ENCODE results near the gene HNRNPA1. TPM values are rescaled to one million over a fixed set of nuclear protein-coding genes. Genes with fewer than 3 reads are reported as not detected.
A peak's percentile ranks its signal among the peaks of the same experiment; 100 is the strongest.

Gene HNRNPA1
- total RNA-seq, 1 donor from 2014 or later: 521 TPM

DNA sequence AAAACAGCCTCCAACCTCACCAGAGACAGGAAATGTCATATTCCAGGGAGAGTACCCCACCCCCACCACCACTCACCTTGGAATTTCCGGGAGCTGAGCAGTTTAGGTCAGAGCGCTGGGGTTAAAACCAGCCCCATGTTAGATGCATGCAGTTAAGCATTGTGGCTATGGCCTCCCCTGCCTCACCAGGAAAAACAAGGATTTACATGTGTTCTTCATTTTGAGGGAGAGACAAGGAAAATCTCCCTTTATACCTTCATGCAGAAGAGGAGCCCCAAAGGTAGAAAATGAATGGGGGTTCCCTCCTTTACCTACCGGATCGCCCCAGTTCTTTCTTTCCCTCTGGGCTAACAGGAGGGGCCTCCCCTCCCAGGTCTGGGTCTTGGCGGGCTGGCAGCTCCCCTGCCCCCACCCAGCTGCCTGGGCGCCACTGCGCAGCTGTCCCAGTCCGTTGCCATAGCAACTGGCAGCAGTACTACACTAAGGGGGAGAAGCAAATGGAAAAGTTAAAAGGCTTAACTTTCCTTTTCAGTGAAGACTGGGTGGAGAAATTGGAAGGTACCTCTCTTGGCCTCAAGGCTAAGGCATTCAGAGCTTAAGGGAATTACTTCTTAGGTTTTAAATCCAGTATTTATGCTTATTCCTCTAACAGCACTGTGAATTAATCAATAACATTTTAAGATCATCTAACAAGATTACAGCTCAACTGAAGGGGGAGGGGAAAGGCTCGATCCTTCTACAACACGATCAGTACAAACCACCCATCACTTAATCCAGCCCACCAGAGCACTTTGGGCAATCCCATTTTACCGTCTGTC lies 21.1 kb upstream of the HNRNPA1 start:
- TF ChIP-seq, protein P1, sequence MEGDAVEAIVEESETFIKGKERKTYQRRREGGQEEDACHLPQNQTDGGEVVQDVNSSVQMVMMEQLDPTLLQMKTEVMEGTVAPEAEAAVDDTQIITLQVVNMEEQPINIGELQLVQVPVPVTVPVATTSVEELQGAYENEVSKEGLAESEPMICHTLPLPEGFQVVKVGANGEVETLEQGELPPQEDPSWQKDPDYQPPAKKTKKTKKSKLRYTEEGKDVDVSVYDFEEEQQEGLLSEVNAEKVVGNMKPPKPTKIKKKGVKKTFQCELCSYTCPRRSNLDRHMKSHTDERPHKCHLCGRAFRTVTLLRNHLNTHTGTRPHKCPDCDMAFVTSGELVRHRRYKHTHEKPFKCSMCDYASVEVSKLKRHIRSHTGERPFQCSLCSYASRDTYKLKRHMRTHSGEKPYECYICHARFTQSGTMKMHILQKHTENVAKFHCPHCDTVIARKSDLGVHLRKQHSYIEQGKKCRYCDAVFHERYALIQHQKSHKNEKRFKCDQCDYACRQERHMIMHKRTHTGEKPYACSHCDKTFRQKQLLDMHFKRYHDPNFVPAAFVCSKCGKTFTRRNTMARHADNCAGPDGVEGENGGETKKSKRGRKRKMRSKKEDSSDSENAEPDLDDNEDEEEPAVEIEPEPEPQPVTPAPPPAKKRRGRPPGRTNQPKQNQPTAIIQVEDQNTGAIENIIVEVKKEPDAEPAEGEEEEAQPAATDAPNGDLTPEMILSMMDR (IDR thresholded peaks at IDR 0.05): no peak
- TF ChIP-seq POLR2A (IDR thresholded peaks at IDR 0.05) (no peak), POLR2AphosphoS5 (IDR thresholded peaks at IDR 0.05; ENCODE audit: insufficient read depth in 1 of 2, low read depth in 1 of 2) (peak in 1 of 2 donors; percentile 53)
- intact Hi-C loops (cut with DNase I): loop anchor here (10.0 kb wide), 1 partner anchor 105 kb away; the partner anchor contains the start of gene GPR84
- DNase-seq (ENCODE audit: extremely low spot score in 2 of 2): no peak
- H3K27ac ChIP-seq: peak overlapping the region; percentile 63
- H3K4me3 ChIP-seq: peak overlapping the region; percentile 32
- H3K9me3 ChIP-seq: no peaks in the 10 kb centered on the region
- H3K27me3 ChIP-seq: no peaks in the 10 kb centered on the region
- H3K36me3 ChIP-seq: peaks cover 0 to 12% of the 10 kb centered on the region in 2 donors
- H3K4me1 ChIP-seq: peaks cover 29% of the 10 kb centered on the region

DNA sequence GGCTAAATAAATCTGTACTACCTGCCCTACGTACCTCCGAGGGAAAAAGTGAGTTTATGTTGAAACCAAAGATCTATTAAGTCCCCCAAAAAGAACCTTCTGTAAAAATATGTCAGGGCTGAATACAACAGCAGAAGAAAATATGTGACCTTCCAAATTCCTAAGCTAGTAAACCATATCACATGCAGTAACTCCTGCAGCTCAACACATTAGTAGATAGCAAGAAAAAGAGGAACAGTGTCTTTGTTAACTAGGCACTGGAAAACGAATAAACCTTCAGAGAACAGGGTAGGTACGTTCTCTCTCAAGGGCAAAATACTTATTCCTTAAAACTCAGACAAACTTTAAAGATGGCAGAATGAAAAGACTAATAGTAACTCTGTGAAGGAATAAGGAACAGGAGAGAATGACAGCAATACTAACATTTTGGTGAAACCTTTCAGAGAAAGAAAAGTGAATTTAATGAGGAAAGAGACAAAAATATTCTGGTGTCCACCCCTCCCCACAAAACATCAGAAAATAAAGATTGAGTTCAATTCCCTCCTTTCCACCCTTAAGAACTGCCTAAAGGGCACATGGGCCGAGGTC lies 18.6 kb upstream of the HNRNPA1 start:
- intact Hi-C loops (cut with DNase I): no loop called here
- no peaks in the 10 kb centered on the region for H3K27me3 ChIP-seq
- no peak overlapping the region for H3K4me3 ChIP-seq
- no peak for DNase-seq (ENCODE audit: extremely low spot score in 2 of 2)
- H3K36me3 ChIP-seq: no peaks in the 10 kb centered on the region
- H3K4me1 ChIP-seq: peaks cover 29% of the 10 kb centered on the region
- TF ChIP-seq POLR2A (IDR thresholded peaks at IDR 0.05) (no peak), POLR2AphosphoS5 (IDR thresholded peaks at IDR 0.05; ENCODE audit: insufficient read depth in 1 of 2, low read depth in 1 of 2) (no peak)
- TF ChIP-seq, protein P1 (IDR thresholded peaks at IDR 0.05): no peak
- no peaks in the 10 kb centered on the region for H3K9me3 ChIP-seq
- no peak overlapping the region for H3K27ac ChIP-seq

DNA sequence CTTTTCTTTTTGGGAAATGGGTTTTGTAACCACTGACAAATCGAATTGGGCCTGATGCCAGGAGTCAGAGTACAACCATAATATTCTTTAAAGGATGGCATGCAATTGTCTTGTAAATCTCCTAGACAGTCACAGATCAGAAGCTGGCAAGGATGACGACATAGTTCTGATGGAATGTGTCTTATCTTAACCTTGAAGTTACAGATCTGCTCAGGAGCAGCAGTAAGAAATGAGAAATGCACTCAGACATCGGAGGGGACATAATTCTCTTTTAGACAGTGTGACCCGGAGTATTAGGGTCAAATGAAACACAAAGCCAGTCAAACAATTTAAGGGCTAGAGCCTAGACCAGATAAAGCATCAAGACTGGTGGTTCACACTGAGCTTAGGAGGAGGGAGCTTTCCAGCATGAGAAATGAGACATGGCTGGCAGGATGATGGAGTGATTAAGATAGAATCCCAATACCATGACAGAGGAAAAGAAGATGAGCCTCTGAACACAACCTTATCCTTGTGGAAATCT lies 18.1 kb upstream of the HNRNPA1 start:
- H3K4me1 ChIP-seq: peaks cover 29% of the 10 kb centered on the region
- H3K27ac ChIP-seq: no peak overlapping the region
- TF ChIP-seq, protein P1 (IDR thresholded peaks at IDR 0.05): no peak
- TF ChIP-seq POLR2AphosphoS5 (IDR thresholded peaks at IDR 0.05; ENCODE audit: insufficient read depth in 1 of 2, low read depth in 1 of 2): no peak
- no peak for TF ChIP-seq POLR2A (IDR thresholded peaks at IDR 0.05)
- H3K4me3 ChIP-seq: no peak overlapping the region
- no peaks in the 10 kb centered on the region for H3K9me3 ChIP-seq
- no peaks in the 10 kb centered on the region for H3K27me3 ChIP-seq
- no peaks in the 10 kb centered on the region for H3K36me3 ChIP-seq
- DNase-seq (ENCODE audit: extremely low spot score in 2 of 2): no peak
- intact Hi-C loops (cut with DNase I): no loop called here

DNA sequence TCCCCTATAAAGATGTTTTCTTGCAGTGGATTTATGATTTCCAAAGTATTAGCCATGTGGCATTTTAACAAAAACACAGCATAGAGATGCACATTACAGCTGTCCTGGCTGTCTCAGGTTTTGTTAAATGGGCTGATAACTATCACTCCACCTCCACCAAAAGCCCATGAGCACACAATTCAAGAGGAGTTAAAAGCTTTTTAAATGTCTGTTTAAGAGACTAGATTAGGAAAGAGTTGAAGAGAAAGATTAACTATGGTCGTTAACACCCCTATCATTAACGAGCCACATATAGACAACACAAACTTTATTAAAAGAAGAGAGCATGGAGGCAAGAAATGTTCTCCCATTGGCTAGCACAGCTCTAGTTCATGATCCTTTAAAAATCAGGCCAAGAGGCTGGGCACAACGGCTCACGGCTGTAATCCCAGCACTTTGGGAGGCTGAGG lies 15.1 kb upstream of the HNRNPA1 start:
- intact Hi-C loops (cut with DNase I): no loop called here
- Histone ChIP-seq H3K27ac (no peak overlapping the region), H3K4me1 (peaks cover 12% of the 10 kb centered on the region), H3K4me3 (no peak overlapping the region), H3K36me3 (no peaks in the 10 kb centered on the region), H3K9me3 (no peaks in the 10 kb centered on the region), H3K27me3 (no peaks in the 10 kb centered on the region)
- no peak for DNase-seq (ENCODE audit: extremely low spot score in 2 of 2)
- TF ChIP-seq, protein P1 (IDR thresholded peaks at IDR 0.05): no peak
- TF ChIP-seq POLR2AphosphoS5 (IDR thresholded peaks at IDR 0.05; ENCODE audit: insufficient read depth in 1 of 2, low read depth in 1 of 2) (no peak), POLR2A (IDR thresholded peaks at IDR 0.05) (no peak)
